Left ventricle myocardium inferior (tissue), 1 donor: ENCODE data around the gene GOSR2. TPM values are rescaled to one million over a fixed set of nuclear protein-coding genes. Genes with fewer than 3 reads are reported as not detected.

Source experiments
- DNase-seq: peaks from one replicate; pipeline ENCODE4 v3.0.0-alpha.2; 2020
- H3K27ac ChIP-seq: fragments of 200-600 bp; replicated peaks from 2 replicates; pipeline ENCODE4 v1.8.0; 2021
- H3K27me3 ChIP-seq: fragments of 200-600 bp; 2 replicates; pipeline ENCODE4 v1.8.0; 2021; ENCODE audit warnings: low read depth
- H3K36me3 ChIP-seq: fragments of 200-600 bp; 2 replicates; pipeline ENCODE4 v1.8.0; 2021
- H3K4me1 ChIP-seq: fragments of 200-600 bp; 2 replicates; pipeline ENCODE4 v1.8.0; 2021
- H3K4me3 ChIP-seq: fragments of 200-600 bp; 2 replicates; pipeline ENCODE4 v1.8.0; 2021; ENCODE audit warnings: mild to moderate bottlenecking, moderate library complexity
- H3K9me3 ChIP-seq: fragments of 200-600 bp; replicated peaks from 2 replicates; pipeline ENCODE4 v1.8.0; 2021
- CTCF ChIP-seq: fragments of 200-600 bp; IDR thresholded peaks from 2 replicates; pipeline ENCODE4 v1.8.0; 2021; ENCODE audit warnings: antibody characterized with exemption, mild to moderate bottlenecking, borderline replicate concordance
- intact Hi-C: fragments of 100-400 bp; cut with micrococcal nuclease; formaldehyde crosslinking; loops from one replicate; pipeline ENCODE4 v1.11.0; 2022
- total RNA-seq: library from RNA; stranded (reverse); fragmentation: NEBNext Ultra II Directional; extraction: Animal tissue kit (Norgen Biotek cat#: 25700); gene quantifications from one replicate; pipeline ENCODE4 v1.2.1, GENCODE V29; 2021
- donor health status: DM: no; HTN: yes; CAD: no; lungs with severe emphysema.

Gene GOSR2
- total RNA-seq, 1 donor from 2014 or later = 41.9 TPM

GRCh38 chr17:46943501-46944393 lies 20.8 kb downstream of the GOSR2 start:
- H3K9me3 ChIP-seq = no peaks in the 10 kb centered on the region
- H3K4me1 ChIP-seq = peaks cover 29% of the 10 kb centered on the region
- H3K27ac ChIP-seq = no peak overlapping the region
- TF ChIP-seq CTCF = no peak
- no peaks in the 10 kb centered on the region for H3K27me3 ChIP-seq
- peaks cover 19% of the 10 kb centered on the region for H3K36me3 ChIP-seq
- intact Hi-C loops = loop anchor here (2.0 kb wide), 1 partner anchor 57 kb away; no protein-coding TSS in a partner anchor
- no peak overlapping the region for H3K4me3 ChIP-seq
- DNase-seq = no peak

GRCh38 chr17:46944931-46945330 lies 22.0 kb downstream of the GOSR2 start:
- Histone ChIP-seq H3K36me3 (peaks cover 19% of the 10 kb centered on the region), H3K27ac (no peak overlapping the region), H3K4me1 (peaks cover 29% of the 10 kb centered on the region), H3K27me3 (no peaks in the 10 kb centered on the region), H3K4me3 (no peak overlapping the region), H3K9me3 (no peaks in the 10 kb centered on the region)
- intact Hi-C loops = no loop called here
- no peak for TF ChIP-seq CTCF
- no peak for DNase-seq

GRCh38 chr17:46947216-46947615 lies 24.3 kb downstream of the GOSR2 start:
- H3K4me3 ChIP-seq = no peak overlapping the region
- intact Hi-C loops = no loop called here
- H3K4me1 ChIP-seq = peaks cover 29% of the 10 kb centered on the region
- no peak overlapping the region for H3K27ac ChIP-seq
- no peaks in the 10 kb centered on the region for H3K27me3 ChIP-seq
- peaks cover 12% of the 10 kb centered on the region for H3K36me3 ChIP-seq
- TF ChIP-seq CTCF = no peak
- H3K9me3 ChIP-seq = no peaks in the 10 kb centered on the region
- no peak for DNase-seq

GRCh38 chr17:46948544-46948943 lies 25.6 kb downstream of the GOSR2 start:
- no peaks in the 10 kb centered on the region for H3K9me3 ChIP-seq
- no peaks in the 10 kb centered on the region for H3K27me3 ChIP-seq
- no peak for TF ChIP-seq CTCF
- peaks cover 17% of the 10 kb centered on the region for H3K4me1 ChIP-seq
- intact Hi-C loops = no loop called here
- no peak overlapping the region for H3K27ac ChIP-seq
- no peak for DNase-seq
- H3K36me3 ChIP-seq = peaks cover 12% of the 10 kb centered on the region
- no peak overlapping the region for H3K4me3 ChIP-seq

GRCh38 chr17:46949291-46950174 lies 26.6 kb downstream of the GOSR2 start:
- Histone ChIP-seq H3K27me3 (no peaks in the 10 kb centered on the region), H3K4me1 (peaks cover 7% of the 10 kb centered on the region), H3K9me3 (no peaks in the 10 kb centered on the region), H3K27ac (no peak overlapping the region), H3K4me3 (no peak overlapping the region), H3K36me3 (peaks cover 12% of the 10 kb centered on the region)
- intact Hi-C loops = no loop called here
- no peak for DNase-seq
- no peak for TF ChIP-seq CTCF
